BLaER1 treated with 17β-estradiol and CSF1 and Interleukin-3, amounts not matched to agents 10 nM and 100 nM (cell line): Measurements from ENCODE around the gene MYO1B.
A peak's percentile ranks its signal among the peaks of the same experiment; 100 is the strongest.

Experiments
- H3K27ac ChIP-seq, 11 experiments: shearing (Covaris generic); formaldehyde crosslinking; 2 replicates each; pipeline ENCODE4 v1.8.1; 2022
- H3K27me3 ChIP-seq, 11 experiments: shearing (Covaris generic); formaldehyde crosslinking; 2 replicates each; pipeline ENCODE4 v1.8.1; 2022
- H3K36me3 ChIP-seq, 11 experiments: shearing (Covaris generic); formaldehyde crosslinking; 2 replicates each; pipeline ENCODE4 v1.8.1; 2022
- H3K4me1 ChIP-seq, 10 experiments: shearing (Covaris generic); formaldehyde crosslinking; 2 replicates each; pipeline ENCODE4 v1.8.1; 2022
- H3K4me2 ChIP-seq, 11 experiments: shearing (Covaris generic); formaldehyde crosslinking; 2 replicates each; pipeline ENCODE4 v1.8.1; 2022
- H3K4me3 ChIP-seq, 10 experiments: shearing (Covaris generic); formaldehyde crosslinking; 2 replicates each; pipeline ENCODE4 v1.8.1; 2022
- H3K9ac ChIP-seq, 11 experiments: shearing (Covaris generic); formaldehyde crosslinking; 2 replicates each; pipeline ENCODE4 v1.8.1; 2022
- H3K9me3 ChIP-seq, 11 experiments: shearing (Covaris generic); formaldehyde crosslinking; replicated peaks in 1 of 11; 2 replicates each; pipeline ENCODE4 v1.8.1; 2022
- H4K20me1 ChIP-seq, 11 experiments: shearing (Covaris generic); formaldehyde crosslinking; 2 replicates each; pipeline ENCODE4 v1.8.1; 2022
- Cebpa-rat ChIP-seq, 11 experiments: shearing (Covaris generic); IDR thresholded peaks; 2 replicates each; pipeline ENCODE4 v1.8.1; 2022

The MYO1B gene

GRCh38 chr2:191465766-191466420 is 220.7 kb downstream of the MYO1B start:
- Histone ChIP-seq H3K9ac (no peak overlapping the region), H4K20me1 (no peaks in the 10 kb centered on the region), H3K36me3 (no peaks in the 10 kb centered on the region), H3K4me1 (peaks cover 0 to 4% (median 0%) of the 10 kb centered on the region in 10 experiments; a peak in 2 of 20 replicates), H3K27me3 (no peaks in the 10 kb centered on the region), H3K27ac (no peak overlapping the region), H3K4me2 (0 out of 22 replicates have a peak overlapping the region, but pooled peaks of 3 of the 11 experiments have one; percentile 5 to 12 (median 8)), H3K9me3 (no peaks in the 10 kb centered on the region), H3K4me3 (no peak overlapping the region)
- TF ChIP-seq Cebpa-rat (IDR thresholded peaks at IDR 0.05), result no peak

GRCh38 chr2:191467113-191467512 is 221.9 kb downstream of the MYO1B start:
- Histone ChIP-seq H3K27ac (no peak overlapping the region), H3K4me1 (peaks cover 0 to 4% (median 0%) of the 10 kb centered on the region in 10 experiments; a peak in 2 of 20 replicates), H3K27me3 (no peaks in the 10 kb centered on the region), H3K9me3 (no peaks in the 10 kb centered on the region), H3K9ac (no peak overlapping the region), H3K36me3 (no peaks in the 10 kb centered on the region), H4K20me1 (no peaks in the 10 kb centered on the region), H3K4me2 (no peak overlapping the region), H3K4me3 (no peak overlapping the region)
- TF ChIP-seq Cebpa-rat (IDR thresholded peaks at IDR 0.05), result no peak

GRCh38 chr2:191470306-191470705 is 225.1 kb downstream of the MYO1B start:
- H3K9me3 ChIP-seq, result no peaks in the 10 kb centered on the region
- no peak overlapping the region for H3K9ac ChIP-seq
- no peak overlapping the region for H3K4me2 ChIP-seq
- no peaks in the 10 kb centered on the region for H3K36me3 ChIP-seq
- H3K4me1 ChIP-seq, result peaks cover 0 to 11% (median 2%) of the 10 kb centered on the region in 10 experiments; a peak in 4 of 20 replicates
- H3K27me3 ChIP-seq, result no peaks in the 10 kb centered on the region
- TF ChIP-seq Cebpa-rat (IDR thresholded peaks at IDR 0.05), result no peak
- H4K20me1 ChIP-seq, result no peaks in the 10 kb centered on the region
- H3K27ac ChIP-seq, result no peak overlapping the region
- H3K4me3 ChIP-seq, result no peak overlapping the region

- no peak overlapping the region for H3K27ac ChIP-seq
- 0 out of 22 replicates have a peak, but pooled peaks cover 0 to 5% (median 0%) of the 10 kb centered on the region in 11 experiments for H3K9me3 ChIP-seq
- H3K4me1 ChIP-seq, result peaks cover 0 to 9% (median 2%) of the 10 kb centered on the region in 10 experiments; a peak in 3 of 20 replicates
- no peaks in the 10 kb centered on the region for H4K20me1 ChIP-seq
- TF ChIP-seq Cebpa-rat (IDR thresholded peaks at IDR 0.05), result no peak
- H3K4me3 ChIP-seq, result no peak overlapping the region
- no peak overlapping the region for H3K9ac ChIP-seq
- H3K36me3 ChIP-seq, result no peaks in the 10 kb centered on the region
- H3K27me3 ChIP-seq, result no peaks in the 10 kb centered on the region
- 0 out of 22 replicates have a peak overlapping the region, but pooled peaks of 2 of the 11 experiments have one; percentile 4 to 20 for H3K4me2 ChIP-seq
These were observed 229.3 kb downstream of the MYO1B start for GRCh38 chr2:191474464-191474863.
